Activated CD4-positive, alpha-beta T cell treated with anti-CD3 and anti-CD28 coated beads for 1 hour (primary cell): ENCODE results near the gene USP15.

Experiments used
- DNase-seq: peaks from one replicate; pipeline ENCODE4 v3.0.0-alpha.2; 2020

The USP15 gene

GRCh38 chr12:62259993-62260732, at the start of gene USP15:
USP15 (plus strand) TSS chr12:62260404; CDS start chr12:62260415, 11 bp downstream.
- DNase-seq = peak; percentile 95

DNA sequence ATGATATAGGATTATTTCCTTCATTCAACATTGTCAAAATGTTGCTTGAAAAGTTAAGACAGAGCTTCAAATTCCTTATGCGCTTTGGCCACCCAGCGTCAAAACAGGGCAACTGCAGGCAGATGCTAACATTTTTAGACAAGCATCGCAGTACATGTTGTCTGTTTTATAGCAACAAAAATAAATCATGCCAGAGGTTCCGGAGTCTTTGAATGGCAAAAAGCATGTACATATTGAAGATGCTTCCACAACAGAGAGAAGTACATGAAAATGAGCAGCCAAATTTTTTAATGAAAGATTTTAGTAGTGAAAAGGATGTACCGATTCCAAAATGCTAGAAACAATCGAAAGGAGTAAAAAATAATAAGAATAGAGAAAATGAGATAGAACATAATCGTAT, 49.8 kb upstream of the USP15 start:
- no peak for DNase-seq

GRCh38 chr12:62211510-62211909, 48.7 kb upstream of the USP15 start:
- no peak for DNase-seq

GRCh38 chr12:62214846-62215245, 45.4 kb upstream of the USP15 start:
- no peak for DNase-seq

DNA sequence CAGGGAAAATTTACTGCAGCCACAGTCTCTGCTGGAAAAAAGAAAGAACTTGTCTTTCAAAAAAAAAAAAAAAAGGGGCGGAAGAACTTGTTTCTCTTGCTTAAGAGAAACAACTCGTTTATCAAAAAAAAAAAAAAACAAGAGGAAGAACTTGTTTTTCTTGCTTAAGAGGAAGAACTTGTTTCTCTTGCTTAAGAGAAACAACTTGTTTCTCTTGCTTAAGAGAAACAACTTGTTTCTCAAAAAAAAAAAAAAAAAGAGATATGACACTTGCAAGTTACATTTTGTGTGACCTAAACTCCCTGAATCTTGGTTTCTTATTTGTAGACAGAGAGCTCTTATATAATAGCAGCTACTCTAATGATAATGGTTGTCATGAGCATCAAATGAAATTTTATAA, 44.7 kb upstream of the USP15 start:
- no peak for DNase-seq

DNA sequence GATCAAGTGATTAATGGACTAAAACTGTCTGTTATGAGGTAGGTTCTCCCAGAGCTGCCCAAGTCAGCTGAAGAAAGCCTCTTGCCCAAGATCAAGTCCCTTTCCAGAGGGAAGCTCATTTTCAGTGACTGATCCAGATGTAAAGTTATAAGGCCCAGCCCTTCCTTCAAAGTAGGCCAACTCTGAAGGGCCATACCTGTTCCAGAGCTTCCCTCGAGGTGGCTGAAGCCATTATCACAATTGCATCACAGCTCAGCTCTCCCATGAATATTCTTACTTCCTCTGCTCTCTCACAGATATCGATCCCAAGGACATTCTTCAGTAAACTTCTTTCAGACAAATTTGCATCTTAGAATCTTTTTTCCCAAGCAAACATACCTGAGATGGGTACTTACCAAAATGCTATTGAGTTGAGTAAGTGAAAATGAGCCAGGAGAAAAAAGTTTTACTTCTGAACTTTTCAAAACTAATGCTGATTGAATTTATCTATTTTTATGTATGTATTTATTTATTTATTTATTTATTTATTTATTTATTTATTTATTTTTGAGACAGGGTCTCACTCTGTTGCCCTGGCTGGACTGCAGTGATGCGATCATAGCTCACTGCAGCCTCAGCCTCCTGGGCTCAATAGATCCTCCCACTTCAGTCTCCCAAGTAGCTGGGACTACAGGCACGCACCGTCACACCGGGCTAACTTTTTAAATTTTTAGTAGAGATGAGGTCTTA, 42.6 kb upstream of the USP15 start:
- DNase-seq = no peak

- DNase-seq = no peak
Measured at GRCh38 chr12:62221107-62221506, 39.1 kb upstream of the USP15 start.

DNA sequence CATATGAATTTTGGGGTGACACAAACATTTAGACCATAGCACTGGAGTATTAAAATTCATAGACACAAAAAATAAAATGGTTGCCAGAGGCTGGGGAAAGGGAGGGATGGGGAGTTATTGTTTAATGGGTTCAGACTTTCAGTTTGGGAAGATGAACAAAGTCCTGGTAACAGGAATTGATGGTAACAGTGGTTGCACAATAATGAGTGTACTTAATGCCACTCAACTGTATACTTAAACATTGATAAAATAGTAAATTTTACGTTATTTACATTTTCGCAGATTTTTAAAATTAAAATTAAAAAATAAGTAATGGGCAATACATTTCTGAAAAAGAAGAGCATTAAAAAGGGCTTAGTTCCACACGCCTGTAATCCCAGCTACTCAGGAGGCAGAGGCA, 35.6 kb upstream of the USP15 start:
- DNase-seq = no peak

DNA sequence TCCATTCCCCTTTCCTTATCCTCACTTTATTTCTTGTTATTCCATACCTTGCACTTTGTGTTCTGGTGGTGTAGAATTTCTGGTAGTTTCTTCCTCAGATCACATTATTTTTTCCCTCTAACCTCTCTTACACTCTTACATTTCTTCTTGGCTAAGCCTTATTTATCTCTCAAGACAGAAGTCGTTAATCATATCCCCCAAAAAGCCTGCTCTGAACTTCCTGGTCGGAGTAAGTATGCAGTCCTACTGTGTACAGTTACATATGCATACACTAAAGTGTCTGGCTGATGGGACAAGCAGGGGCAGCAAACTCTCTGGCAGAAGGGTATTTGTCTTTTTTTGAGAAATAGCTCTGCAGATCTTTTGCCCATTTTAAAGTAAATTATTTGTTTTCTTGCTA, 33.1 kb upstream of the USP15 start:
- DNase-seq = no peak

DNA sequence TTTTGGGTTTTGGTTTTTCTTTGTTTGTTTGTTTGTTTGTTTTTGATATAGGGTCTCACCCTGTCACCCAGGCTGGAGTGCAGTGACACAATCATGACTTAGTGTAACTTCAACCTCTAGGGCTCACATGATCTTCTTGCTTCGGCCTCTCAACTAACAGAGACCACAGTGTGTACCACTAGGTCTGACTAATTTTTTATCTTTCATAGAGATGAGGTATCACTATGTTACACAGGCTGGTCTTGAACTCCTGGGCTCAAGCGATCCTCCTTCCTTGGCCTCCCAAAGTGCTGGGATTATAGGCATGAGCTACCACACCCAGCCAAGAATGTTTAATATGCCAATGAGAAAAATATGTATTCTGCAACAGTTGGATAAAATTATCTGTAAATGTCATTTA, 29.6 kb upstream of the USP15 start:
- DNase-seq = no peak

- DNase-seq = no peak
Measured at GRCh38 chr12:62232143-62232729, 28.0 kb upstream of the USP15 start.

DNA sequence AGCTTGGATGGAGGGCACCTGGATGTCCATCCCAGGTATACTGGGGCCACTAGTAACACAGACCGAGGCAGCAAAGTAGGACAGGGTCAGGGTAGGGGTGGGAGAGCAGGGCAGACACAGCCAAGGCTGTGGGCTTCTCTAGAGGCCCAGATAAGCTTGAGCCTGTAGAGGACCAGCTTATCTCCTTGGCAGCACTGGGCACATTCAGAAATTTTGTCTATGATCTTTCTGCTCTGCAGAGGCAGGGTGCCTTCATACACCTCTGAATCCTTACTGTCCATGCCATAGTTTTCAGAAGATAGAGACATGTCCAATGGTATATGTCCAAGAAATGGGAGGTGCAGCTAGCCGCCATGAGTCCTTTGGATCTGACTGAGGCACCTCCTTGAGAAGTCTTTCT, 26.4 kb upstream of the USP15 start:
- DNase-seq = no peak

DNA sequence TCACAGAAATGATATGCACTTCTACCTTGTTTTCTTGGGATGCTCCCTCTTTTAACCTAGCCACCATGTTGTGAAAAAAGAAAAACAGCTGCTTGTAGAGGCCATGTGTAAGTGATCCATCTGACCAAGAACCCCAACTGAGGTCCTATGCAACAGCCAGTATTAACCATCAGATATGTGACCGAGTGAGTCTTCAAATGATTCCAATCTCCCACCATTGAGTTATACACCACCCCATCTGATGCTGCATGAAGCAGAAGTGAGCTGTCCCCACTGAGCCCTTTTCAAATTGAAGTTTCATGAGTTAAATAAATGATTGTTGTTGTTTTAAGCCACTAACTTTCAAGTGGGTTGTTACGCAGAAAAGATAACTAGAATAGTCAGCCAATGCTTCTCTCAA, 20.6 kb upstream of the USP15 start:
- no peak for DNase-seq

- no peak for DNase-seq
Measured at GRCh38 chr12:62247281-62248045, 12.7 kb upstream of the USP15 start.

DNA sequence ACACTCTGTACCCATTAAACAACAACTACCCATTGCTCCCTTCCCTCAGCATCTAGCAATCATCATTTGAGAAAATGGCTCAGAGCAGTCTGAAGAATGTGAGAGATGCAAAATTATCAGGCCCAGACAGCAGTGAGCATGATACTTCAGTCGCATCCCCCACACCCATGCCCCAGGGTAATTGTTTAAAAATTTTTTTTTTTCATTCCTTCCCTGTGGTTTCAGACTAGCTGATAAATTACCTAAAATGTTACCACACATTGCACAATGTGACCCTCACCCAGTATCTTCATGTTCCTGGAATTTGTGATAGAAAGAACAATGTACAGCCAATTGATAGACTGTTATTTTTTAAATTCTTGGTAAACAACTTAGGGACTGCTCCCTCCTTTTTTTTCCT, 11.3 kb upstream of the USP15 start:
- DNase-seq = no peak

DNA sequence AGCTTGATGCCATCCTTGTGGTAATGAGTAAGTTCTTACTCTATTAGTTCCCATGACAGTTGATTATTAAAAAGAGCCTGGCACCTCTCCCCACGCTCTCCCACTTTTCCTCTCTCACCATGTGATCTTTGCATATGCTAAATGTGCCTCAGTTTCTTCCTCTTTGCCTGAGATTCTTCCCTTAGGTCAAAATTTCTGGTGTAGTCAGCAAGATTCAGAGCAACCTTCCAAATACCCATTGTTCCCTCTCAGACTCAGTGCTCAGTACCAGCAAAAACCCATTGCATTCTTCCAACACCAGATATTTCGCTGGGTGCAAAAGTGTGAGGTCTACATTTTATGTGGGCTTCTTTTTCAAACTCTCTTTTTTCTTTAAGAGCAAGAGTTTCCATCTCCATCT, 10.8 kb upstream of the USP15 start:
- DNase-seq = no peak

- no peak for DNase-seq
Measured at GRCh38 chr12:62250671-62251608, 9.3 kb upstream of the USP15 start.

GRCh38 chr12:62251609-62251958, 8.6 kb upstream of the USP15 start:
- no peak for DNase-seq

DNA sequence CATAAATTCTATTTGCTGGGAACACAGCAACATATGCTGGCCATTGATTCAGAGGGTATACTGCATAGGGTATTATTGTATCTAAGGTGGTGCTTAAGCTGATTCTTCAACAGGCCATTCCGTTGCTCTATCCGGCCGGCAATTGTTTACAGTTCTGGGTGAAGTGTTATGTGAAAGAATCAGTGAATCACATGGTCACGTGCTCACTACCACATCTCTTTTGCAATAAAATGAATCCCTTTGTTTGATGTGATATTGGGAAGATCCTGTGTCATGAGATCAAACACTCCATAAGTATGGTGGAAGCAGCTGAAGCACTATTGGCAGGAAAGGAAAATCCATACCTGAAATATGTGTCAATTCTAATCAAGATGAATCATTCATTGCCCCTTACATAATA, 7.6 kb upstream of the USP15 start:
- no peak for DNase-seq

DNA sequence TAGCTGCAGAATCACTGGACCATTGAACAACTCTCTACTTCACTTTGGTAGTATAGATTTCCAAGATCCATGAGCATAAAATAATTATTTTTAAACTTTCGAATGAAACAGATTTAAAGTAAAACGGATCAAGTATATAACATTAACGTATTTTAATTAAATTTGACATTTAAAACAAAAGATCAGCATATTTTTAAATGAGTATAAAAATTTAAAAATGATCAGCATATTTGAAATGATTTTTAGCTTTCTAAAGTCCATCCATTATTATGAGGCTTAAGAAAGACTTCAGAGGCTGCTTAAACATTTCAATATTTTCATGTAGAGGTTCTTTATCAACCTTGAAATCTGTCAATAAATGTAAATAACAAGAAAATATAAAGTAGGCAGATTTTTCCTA, 5.2 kb upstream of the USP15 start:
- no peak for DNase-seq

- peak; percentile 38 for DNase-seq
Measured at GRCh38 chr12:62256408-62257096, 3.7 kb upstream of the USP15 start.

GRCh38 chr12:62258231-62258630, 2.0 kb upstream of the USP15 start:
- DNase-seq = no peak
